CD14-positive monocyte (primary cell): ENCODE measurements around the gene TES. TPM values are rescaled to one million over a fixed set of nuclear protein-coding genes. Genes with fewer than 3 reads are reported as not detected.

ENCODE experiments used
- DNase-seq, 3 donors: peaks; one replicate each; pipeline ENCODE4 v3.0.0-alpha.2; 2011 to 2022
- H2AFZ ChIP-seq: 2 replicates; pipeline ENCODE4 v1.6.0; 2012; ENCODE audit warnings: mild to moderate bottlenecking, low read depth, low read length, inconsistent platforms; ENCODE audit not compliant: insufficient read depth, poor library complexity, severe bottlenecking
- H3K27ac ChIP-seq, 2 donors: 1 replicate in 1 of 2; 2 replicates in 1 of 2; pipeline ENCODE4 v1.5.1; 2012 to 2013; ENCODE audit warnings: low read length in 2 of 2, control low read depth in 1 of 2, inconsistent platforms in 1 of 2, low read depth in 1 of 2, mild to moderate bottlenecking in 1 of 2
- H3K27me3 ChIP-seq, 2 donors: one replicate each; pipeline versions ENCODE4 v1.6.0 to v1.6.1; 2011 to 2013; ENCODE audit warnings: low read length in 2 of 2; ENCODE audit not compliant: control insufficient read depth in 2 of 2, insufficient read depth in 2 of 2
- H3K36me3 ChIP-seq, 2 donors: replicated peaks in 1 of 2; 1 replicate in 1 of 2; 2 replicates in 1 of 2; pipeline versions ENCODE4 v1.5.1 to v1.6.1; 2012 to 2013; ENCODE audit warnings: low read length in 2 of 2, control low read depth in 1 of 2, inconsistent platforms in 1 of 2, mild to moderate bottlenecking in 1 of 2; ENCODE audit not compliant: insufficient read depth in 2 of 2, control insufficient read depth in 1 of 2
- H3K4me1 ChIP-seq, 2 donors: 1 replicate in 1 of 2; 2 replicates in 1 of 2; pipeline versions ENCODE4 v1.5.1 to v1.6.1; 2012 to 2013; ENCODE audit warnings: low read length in 2 of 2, control low read depth in 1 of 2, inconsistent platforms in 1 of 2, mild to moderate bottlenecking in 1 of 2, moderate library complexity in 1 of 2; ENCODE audit not compliant: insufficient read depth in 2 of 2, control insufficient read depth in 1 of 2
- H3K4me2 ChIP-seq: replicated peaks from 2 replicates; pipeline ENCODE3; 2012; ENCODE audit warnings: low read length, moderate library complexity, mild to moderate bottlenecking; ENCODE audit not compliant: poor library complexity, severe bottlenecking; ENCODE audit errors: extremely low read depth
- H3K4me3 ChIP-seq, 3 experiments: fragments of 200-600 bp in 1 of 3; sonication (generic) in 1 of 3; replicated peaks in 1 of 3; 1 replicate in 2 of 3; 2 replicates in 1 of 3; pipeline ENCODE4 v1.5.1; 2011 to 2013; ENCODE audit warnings: low read length in 3 of 3, mild to moderate bottlenecking in 3 of 3, control low read depth in 2 of 3, low read depth in 2 of 3, inconsistent platforms in 1 of 3, moderate library complexity in 1 of 3
- H3K79me2 ChIP-seq: 2 replicates; pipeline ENCODE4 v1.6.0; 2012; ENCODE audit warnings: mild to moderate bottlenecking, control low read depth, inconsistent platforms, low read length, moderate library complexity; ENCODE audit not compliant: insufficient read depth
- H3K9ac ChIP-seq: 2 replicates; pipeline ENCODE4 v1.6.0; 2017; ENCODE audit warnings: low read length, mild to moderate bottlenecking; ENCODE audit not compliant: insufficient read depth, poor library complexity, severe bottlenecking
- H3K9me3 ChIP-seq, 2 donors: replicated peaks in 1 of 2; 1 replicate in 1 of 2; 2 replicates in 1 of 2; pipeline versions ENCODE4 v1.5.1 to v1.6.1; 2012 to 2013; ENCODE audit warnings: low read length in 2 of 2, control low read depth in 1 of 2; ENCODE audit not compliant: control insufficient read depth in 1 of 2, insufficient read depth in 1 of 2
- H4K20me1 ChIP-seq: 2 replicates; pipeline ENCODE4 v1.6.0; 2012; ENCODE audit warnings: mild to moderate bottlenecking, low read length, control low read depth, moderate library complexity; ENCODE audit not compliant: insufficient read depth
- H3K27ac Mint-ChIP-seq, 7 donors: one replicate each; pipeline ENCODE4 v1.8.0; 2020; ENCODE audit warnings: mild to moderate bottlenecking in 7 of 7, mixed read lengths in 7 of 7, moderate library complexity in 6 of 7, inconsistent platforms in 2 of 7
- H3K27me3 Mint-ChIP-seq, 3 donors: one replicate each; pipeline ENCODE4 v1.8.0; 2021 to 2022; ENCODE audit warnings: low read depth in 3 of 3, mild to moderate bottlenecking in 3 of 3, mixed read lengths in 3 of 3, moderate library complexity in 3 of 3, inconsistent platforms in 1 of 3
- H3K36me3 Mint-ChIP-seq, 2 donors: one replicate each; pipeline ENCODE4 v1.8.0; 2020; ENCODE audit warnings: mixed read lengths in 2 of 2, inconsistent platforms in 1 of 2, mild to moderate bottlenecking in 1 of 2
- H3K4me1 Mint-ChIP-seq: one replicate; pipeline ENCODE4 v1.8.0; 2020; ENCODE audit warnings: mild to moderate bottlenecking, mixed read lengths
- H3K4me3 Mint-ChIP-seq, 2 donors: one replicate each; pipeline ENCODE4 v1.8.0; 2020; ENCODE audit warnings: mild to moderate bottlenecking in 2 of 2, mixed read lengths in 2 of 2, moderate library complexity in 1 of 2
- H3K9me3 Mint-ChIP-seq, 7 donors: one replicate each; pipeline ENCODE4 v1.8.0; 2020 to 2022; ENCODE audit warnings: mixed read lengths in 7 of 7, mild to moderate bottlenecking in 6 of 7, moderate library complexity in 6 of 7, inconsistent platforms in 2 of 7
- CTCF ChIP-seq: fragments of 200-600 bp; IDR thresholded peaks from one replicate; pipeline ENCODE4 v1.8.0; 2022; ENCODE audit warnings: antibody characterized with exemption, mild to moderate bottlenecking
- WGBS: methylation state at CpG from one replicate; pipeline ENCODE4 v1.1.5; 2013; ENCODE audit warnings: missing lambda C conversion rate; ENCODE audit not compliant: insufficient coverage; 5-methylcytosine and 5-hydroxymethylcytosine counted together
- intact Hi-C, 2 donors: fragments of 100-400 bp; cut with micrococcal nuclease; formaldehyde crosslinking; loops; one replicate each; pipeline versions ENCODE4 v1.15.0 to v1.15.1; 2023
- polyA plus RNA-seq, 3 donors: library from polyadenylated mRNA; depleted of rRNA in 1 of 3; unstranded in 2 of 3; stranded (reverse) in 1 of 3; fragments of 300-500 nt in 2 of 3; fragments of >200 nt in 1 of 3; fragmentation: Illumina TruSeq in 2 of 3; gene quantifications; 1 replicate in 2 of 3; 2 replicates in 1 of 3; pipeline ENCODE4 v1.2.3, GENCODE V29; 2012 to 2021

TES gene
- polyA plus RNA-seq, 3 donors = 61.7 to 104 (median 89.0) TPM

DNA sequence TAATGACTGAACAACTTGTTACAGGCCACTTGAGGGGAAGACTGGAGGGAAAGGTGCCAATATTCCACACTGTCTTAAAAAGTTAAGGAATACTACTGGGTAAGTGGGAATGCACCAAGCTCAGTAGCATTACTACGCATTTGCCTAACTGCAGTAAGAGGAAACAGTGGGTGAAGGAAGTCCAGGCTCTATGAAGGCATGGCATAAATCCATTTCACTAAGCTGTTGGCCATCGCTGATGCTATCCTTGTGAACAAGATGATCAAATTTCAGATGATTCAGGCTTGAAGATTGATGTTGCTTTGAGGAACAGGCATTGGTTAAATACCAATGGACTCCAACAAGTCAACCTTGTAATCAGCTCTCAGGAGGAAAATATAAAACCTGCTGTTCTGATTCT is 44.2 kb upstream of the TES start:
- Histone ChIP-seq H2AFZ (no peak overlapping the region), H3K4me2 (peak overlapping the region; percentile 70), H3K4me3 (peak overlapping the region; percentile 12 to 55 (median 40)), H3K27me3 (no peaks in the 10 kb centered on the region), H3K9ac (peak overlapping the region; percentile 58), H3K79me2 (no peaks in the 10 kb centered on the region), H3K27ac (peak overlapping the region; percentile 18 to 97), H3K9me3 (no peaks in the 10 kb centered on the region), H4K20me1 (no peaks in the 10 kb centered on the region), H3K36me3 (no peaks in the 10 kb centered on the region), H3K4me1 (peaks cover 46 to 57% of the 10 kb centered on the region in 2 donors)
- peak; percentile 51 to 76 (median 61) for DNase-seq
- H3K9me3 Mint-ChIP-seq = peaks cover 0 to 3% (median 2%) of the 10 kb centered on the region in 7 donors
- peak overlapping the region; percentile 49 to 77 for H3K4me3 Mint-ChIP-seq
- WGBS = 57% methylated on average over 2 of the region's 2 CpGs
- H3K4me1 Mint-ChIP-seq = peaks cover 51% of the 10 kb centered on the region
- peak overlapping the region; percentile 95 to 98 (median 96) for H3K27ac Mint-ChIP-seq
- intact Hi-C loops = no loop called here
- TF ChIP-seq CTCF = no peak
- no peaks in the 10 kb centered on the region for H3K27me3 Mint-ChIP-seq
- H3K36me3 Mint-ChIP-seq = no peaks in the 10 kb centered on the region

- peak overlapping the region; percentile 2 to 96 (median 46) for H3K27ac Mint-ChIP-seq
- H2AFZ ChIP-seq = peak overlapping the region; percentile 14
- no peak overlapping the region for H3K4me3 Mint-ChIP-seq
Measured at GRCh38 chr7:116167177-116167576, 43.2 kb upstream of the TES start.

More at GRCh38 chr7:116167177-116167576, 43.2 kb upstream of the TES start:
- Histone ChIP-seq H3K9me3 (no peaks in the 10 kb centered on the region), H3K4me2 (peak overlapping the region; percentile 9), H4K20me1 (no peaks in the 10 kb centered on the region), H3K9ac (no peak overlapping the region), H3K27me3 (no peaks in the 10 kb centered on the region), H3K4me1 (peaks cover 40 to 51% of the 10 kb centered on the region in 2 donors), H3K27ac (peak overlapping the region in 1 of 2 donors; percentile 97), H3K4me3 (peak overlapping the region in 1 of 3 experiments; percentile 55), H3K79me2 (no peaks in the 10 kb centered on the region), H3K36me3 (no peaks in the 10 kb centered on the region)
- intact Hi-C loops = no loop called here
- peak; percentile 32 for TF ChIP-seq CTCF
- H3K9me3 Mint-ChIP-seq = peaks cover 0 to 3% (median 2%) of the 10 kb centered on the region in 7 donors
- peak; percentile 22 to 75 (median 68) for DNase-seq
- no peaks in the 10 kb centered on the region for H3K27me3 Mint-ChIP-seq
- peaks cover 44% of the 10 kb centered on the region for H3K4me1 Mint-ChIP-seq
- no CpG with 5 or more reads among the region's 4 CpGs for WGBS
- H3K36me3 Mint-ChIP-seq = no peaks in the 10 kb centered on the region
